Measurements from ENCODE around the gene APOA4.
"Not testable (repeated sequence)": the region's sequence is repeated elsewhere in the genome, so short reads cannot be mapped to it uniquely, and the experiment has no call there.

The APOA4 gene

DNA sequence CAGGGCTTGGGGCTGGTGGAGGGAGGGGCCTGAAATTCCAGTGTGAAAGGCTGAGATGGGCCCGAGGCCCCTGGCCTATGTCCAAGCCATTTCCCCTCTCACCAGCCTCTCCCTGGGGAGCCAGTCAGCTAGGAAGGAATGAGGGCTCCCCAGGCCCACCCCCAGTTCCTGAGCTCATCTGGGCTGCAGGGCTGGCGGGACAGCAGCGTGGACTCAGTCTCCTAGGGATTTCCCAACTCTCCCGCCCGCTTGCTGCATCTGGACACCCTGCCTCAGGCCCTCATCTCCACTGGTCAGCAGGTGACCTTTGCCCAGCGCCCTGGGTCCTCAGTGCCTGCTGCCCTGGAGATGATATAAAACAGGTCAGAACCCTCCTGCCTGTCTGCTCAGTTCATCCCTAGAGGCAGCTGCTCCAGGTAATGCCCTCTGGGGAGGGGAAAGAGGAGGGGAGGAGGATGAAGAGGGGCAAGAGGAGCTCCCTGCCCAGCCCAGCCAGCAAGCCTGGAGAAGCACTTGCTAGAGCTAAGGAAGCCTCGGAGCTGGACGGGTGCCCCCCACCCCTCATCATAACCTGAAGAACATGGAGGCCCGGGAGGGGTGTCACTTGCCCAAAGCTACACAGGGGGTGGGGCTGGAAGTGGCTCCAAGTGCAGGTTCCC lies 6.5 kb upstream of the APOA4 start, which contains the start of gene APOC3:
APOC3 (plus strand) TSS at position 383 of the 659 bp plus-strand sequence. CDS start 676 bp downstream, outside the sequence.
- DNase-seq: no peak

- DNase-seq: no peak
Measured at GRCh38 chr11:116828632-116829524, 5.8 kb upstream of the APOA4 start.

- no peak for DNase-seq
Measured at GRCh38 chr11:116827461-116827860, 4.4 kb upstream of the APOA4 start.

DNA sequence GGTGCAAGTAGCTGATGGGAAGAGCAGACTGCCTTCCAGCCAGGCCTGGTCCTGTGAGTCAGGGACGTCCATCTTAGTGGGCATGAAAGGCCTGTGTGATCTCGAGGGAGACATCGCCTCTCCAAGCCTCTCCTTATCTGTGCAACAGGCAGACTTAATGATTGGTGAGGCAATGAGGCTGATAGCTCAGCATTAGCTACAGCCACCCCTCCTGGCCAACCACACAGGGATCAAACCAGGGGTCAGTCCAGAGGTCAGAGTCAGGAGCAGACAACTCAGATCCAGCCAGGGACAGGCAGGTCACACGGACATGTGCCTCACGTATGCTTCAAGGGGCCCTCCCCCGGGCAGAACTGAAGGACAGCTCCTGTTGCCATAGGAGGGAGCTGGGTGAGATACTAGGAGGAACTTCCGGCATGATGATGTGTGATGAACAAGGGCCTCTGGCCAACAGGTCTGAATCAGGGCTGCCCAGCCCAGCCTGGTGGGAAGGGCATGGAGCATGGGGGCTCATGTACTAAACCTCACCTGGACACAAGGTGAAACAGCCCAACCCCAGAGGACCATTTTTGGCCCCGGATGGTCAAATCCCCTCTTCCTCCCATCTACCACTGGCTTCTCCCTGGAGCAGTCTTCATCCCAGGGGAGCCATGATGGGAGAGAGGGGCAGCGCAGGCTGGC lies 3.8 kb upstream of the APOA4 start:
- no peak for DNase-seq

GRCh38 chr11:116825854-116826750 lies 3.0 kb upstream of the APOA4 start:
- DNase-seq: no peak

DNA sequence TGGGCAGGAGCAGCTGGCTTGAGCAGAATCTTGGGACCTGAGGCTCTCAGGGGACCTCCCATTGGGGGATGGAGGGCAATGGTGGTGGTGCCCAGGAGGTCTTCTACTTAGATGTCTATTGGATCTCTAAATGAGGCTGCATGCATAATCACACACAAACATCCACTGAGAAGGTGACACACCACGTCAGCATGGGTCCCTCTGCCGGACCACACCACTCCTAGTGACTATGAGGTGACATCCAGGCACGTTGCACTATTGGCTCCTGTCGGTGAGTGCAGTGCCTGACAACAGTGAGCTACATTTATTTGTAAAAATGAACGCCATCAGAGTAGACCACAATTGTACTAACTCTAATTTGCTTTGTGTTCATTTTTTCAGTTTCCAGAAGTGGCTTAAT lies 2.3 kb upstream of the APOA4 start:
- DNase-seq: no peak

DNA sequence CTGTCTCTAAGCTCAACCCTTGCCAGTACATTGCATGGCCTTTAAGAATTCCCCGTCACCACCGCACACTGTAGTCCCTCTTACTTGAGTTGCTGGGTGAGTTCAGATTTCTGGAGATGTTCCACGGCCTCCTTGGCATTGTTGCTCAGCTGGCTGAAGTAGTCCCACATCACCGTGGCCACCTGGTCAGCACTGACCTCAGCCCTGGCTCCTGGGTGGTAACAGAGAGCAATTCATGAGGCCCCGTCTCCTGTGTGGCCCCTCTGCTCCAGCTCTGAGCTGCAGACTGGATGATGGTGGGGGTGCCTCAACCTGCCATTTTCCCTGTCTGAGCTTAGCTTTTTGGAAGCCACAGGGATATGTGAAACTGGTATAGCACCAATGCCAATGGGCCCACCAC lies 529 bp downstream of the APOA4 start:
- DNase-seq: no peak

DNA sequence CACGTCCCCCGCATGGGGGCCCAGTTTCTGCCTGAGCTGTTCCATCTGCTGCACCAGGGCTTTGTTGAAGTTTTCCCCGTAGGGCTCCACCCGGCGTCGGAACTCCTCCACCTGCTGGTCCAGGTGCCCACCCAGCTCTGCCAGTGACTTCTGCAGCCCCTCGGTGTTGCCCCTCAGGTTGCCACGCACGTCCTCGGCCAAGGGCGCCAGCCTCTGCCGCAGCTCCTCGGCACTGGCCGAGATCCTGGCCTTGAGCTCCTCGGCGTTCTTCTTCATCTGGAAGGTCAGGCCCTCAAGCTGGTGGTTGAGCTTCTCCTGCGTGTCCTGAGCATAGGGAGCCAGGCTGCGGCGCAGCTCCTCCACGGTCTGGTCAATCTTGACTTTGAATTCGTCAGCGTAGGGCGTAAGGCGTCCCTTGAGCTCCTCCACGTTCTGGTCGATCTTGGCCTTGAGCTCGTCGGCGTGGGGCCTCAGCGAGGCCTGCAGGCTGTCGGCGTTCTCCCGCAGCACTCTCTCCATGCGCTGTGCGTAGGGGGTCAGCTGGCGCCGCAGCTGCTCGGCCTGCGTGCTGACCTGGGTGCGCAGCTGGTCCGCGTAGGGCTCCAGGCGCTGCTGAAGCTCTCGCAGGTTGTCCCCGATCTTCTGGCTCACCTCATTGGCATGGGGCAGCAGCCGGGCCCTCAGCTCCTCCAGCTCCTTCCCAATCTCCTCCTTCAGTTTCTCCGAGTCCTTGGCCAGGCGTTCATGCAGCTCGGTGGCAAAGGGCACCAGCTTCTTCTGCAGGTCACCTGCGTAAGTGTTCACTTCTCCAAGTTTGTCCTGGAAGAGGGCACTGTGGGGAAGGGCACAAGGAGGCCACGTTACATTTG lies 1.8 kb downstream of the APOA4 start:
- no peak for DNase-seq

GRCh38 chr11:116819049-116819448 lies 4.1 kb downstream of the APOA4 start:
- no peak for DNase-seq

DNA sequence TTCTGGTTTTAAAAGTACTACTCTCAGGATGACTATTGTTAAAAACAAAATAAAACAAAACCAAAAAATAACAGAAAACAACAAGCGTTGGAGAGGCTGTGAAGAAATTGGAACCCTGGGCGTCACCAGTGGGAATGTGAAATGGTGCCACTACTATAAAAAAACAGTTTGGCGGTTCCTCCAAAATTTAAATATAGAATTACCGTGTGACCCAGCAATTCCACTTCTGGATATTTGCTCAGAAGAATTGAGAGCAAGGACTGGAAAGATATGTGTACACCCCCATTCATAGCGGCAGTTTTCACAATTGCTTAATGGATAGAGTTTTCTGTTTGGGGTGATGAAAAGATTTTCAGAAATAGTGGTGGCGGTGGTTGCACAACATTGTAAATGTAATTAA lies 8.6 kb downstream of the APOA4 start:
- no peak for DNase-seq

- DNase-seq: no peak
Measured at GRCh38 chr11:116813781-116814471, 9.2 kb downstream of the APOA4 start.

DNA sequence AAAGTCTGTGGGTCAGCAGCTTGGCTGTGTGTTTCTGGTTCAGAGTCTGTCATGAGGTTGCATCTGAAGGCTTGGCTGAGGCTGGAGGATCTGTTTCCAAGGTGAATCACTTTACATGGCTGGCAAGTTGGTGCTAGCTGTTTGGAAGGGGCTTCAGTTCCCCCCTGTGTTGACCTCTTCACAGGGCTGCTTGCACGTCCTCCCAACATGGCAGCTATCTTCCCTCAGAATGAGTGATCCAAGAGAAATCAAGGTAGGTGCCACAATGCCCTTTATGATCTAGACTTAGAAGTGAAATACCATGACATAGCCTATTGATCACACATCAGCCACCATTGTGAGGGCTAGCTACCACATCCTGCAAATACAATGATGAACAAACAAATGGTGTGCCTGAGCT lies 9.9 kb downstream of the APOA4 start:
- no peak for DNase-seq

DNA sequence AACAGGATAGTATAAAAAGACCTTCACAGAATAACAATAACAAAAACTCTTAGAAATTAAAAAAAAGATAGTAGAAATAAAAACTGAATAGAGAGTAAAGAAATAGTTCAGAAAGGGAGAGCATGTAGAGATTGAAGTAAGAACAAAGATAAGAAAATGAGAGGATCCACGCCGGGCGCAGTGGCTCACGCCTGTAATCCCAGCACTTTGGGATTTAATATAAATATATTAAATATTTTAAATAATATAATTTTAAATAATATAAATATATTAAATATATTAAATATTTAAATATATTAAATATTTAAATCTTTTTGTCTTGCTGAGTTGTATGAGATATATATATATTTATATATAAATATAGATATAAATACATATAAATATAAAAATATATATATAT lies 11.0 kb downstream of the APOA4 start:
- no peak for DNase-seq

GRCh38 chr11:116811194-116811593 lies 11.9 kb downstream of the APOA4 start:
- no peak for DNase-seq

GRCh38 chr11:116808262-116809175 lies 14.6 kb downstream of the APOA4 start:
- no peak for DNase-seq

GRCh38 chr11:116807601-116808261 lies 15.4 kb downstream of the APOA4 start:
- DNase-seq: no peak

DNA sequence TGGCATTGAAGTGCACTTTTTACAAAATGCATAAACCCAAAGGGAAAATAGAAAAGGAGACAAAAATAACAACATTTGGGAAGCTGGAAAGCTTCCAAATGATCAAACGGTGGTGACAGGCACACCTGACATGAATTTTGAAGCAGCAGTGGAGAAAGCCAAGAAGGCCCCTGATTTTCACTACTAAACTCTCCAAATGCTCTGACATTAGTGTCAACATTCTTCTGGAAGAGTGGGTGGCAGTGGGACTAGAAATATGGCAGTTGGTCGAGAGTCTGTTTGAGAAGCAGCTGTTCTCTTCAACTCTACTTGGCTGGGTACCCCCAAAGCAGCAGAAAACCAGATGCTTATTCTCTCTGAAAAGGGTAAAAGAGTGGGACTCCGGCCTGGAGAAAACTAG lies 19.1 kb downstream of the APOA4 start:
- no peak for DNase-seq

DNA sequence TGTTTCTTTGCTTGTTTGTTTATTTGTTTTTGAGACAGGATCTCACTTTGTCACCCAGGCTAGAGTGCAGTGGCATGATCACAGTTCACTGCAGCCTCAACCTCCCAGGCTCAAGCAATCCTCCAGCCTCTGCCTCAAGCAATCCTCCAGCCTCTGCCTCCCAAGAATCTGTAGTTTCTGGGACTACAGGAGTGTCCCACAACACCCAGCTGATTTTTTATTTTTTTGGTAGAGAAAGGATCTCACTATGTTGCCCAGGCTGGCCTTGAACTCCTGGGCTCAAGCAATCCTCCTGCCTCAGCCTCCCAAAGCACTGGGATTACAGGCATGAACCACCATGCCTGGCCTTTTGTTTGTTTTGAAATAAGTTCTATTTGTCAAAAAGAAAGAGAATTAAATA lies 21.4 kb downstream of the APOA4 start:
- not testable (repeated sequence) for DNase-seq

GRCh38 chr11:116800610-116801009 lies 22.5 kb downstream of the APOA4 start:
- DNase-seq: no peak
